Endothelial cell of umbilical vein (primary cell): ENCODE measurements around the gene ELAC1. TPM values are rescaled to one million over a fixed set of nuclear protein-coding genes. Genes with fewer than 3 reads are reported as not detected.

ENCODE experiments used
- BruUV-seq: library from RNA; stranded (reverse); fragments of 400-500 nt; replicated peaks from 2 replicates; lab custom pipeline; 2021; lab: Mats Ljungman, UMichigan
- CTCF ChIA-PET: fragments of 300-600, 350-600 bp; sonication (Branson Sonifier 250); formaldehyde crosslinking; loops from one replicate; lab custom pipeline; 2021; ENCODE audit warnings: antibody characterized with exemption, inconsistent platforms; lab: Charles Lee
- POLR2A ChIA-PET: fragments of 300-600, 350-600 bp; sonication (Branson Sonifier 250); formaldehyde crosslinking; loops from one replicate; lab custom pipeline; 2021; ENCODE audit warnings: antibody characterized with exemption, inconsistent platforms; lab: Charles Lee
- DNase-seq: peaks from one replicate; pipeline ENCODE4 v3.0.0-alpha.2; 2011; ENCODE audit warnings: low read depth, low spot score
- FAIRE-seq: peaks from 2 replicates; lab custom pipeline; 2011; peaks lifted over from hg19 to GRCh38; lab: Jason Lieb, UNC
- H2AFZ ChIP-seq: 2 replicates; pipeline ENCODE4 v1.6.0; 2012; ENCODE audit warnings: low read depth, low read length, control low read depth, inconsistent platforms
- H3K27ac ChIP-seq: 2 replicates; pipeline ENCODE4 v1.5.1; 2011; ENCODE audit warnings: low read depth, mild to moderate bottlenecking, control low read depth, low read length, moderate library complexity; ENCODE audit not compliant: insufficient read depth
- H3K27me3 ChIP-seq, 2 experiments: 2 replicates each; pipeline versions ENCODE4 v1.6.0 to v1.6.1; 2011; ENCODE audit warnings: low read length in 2 of 2, mixed read lengths in 1 of 2; ENCODE audit not compliant: control insufficient read depth in 2 of 2, insufficient read depth in 2 of 2
- H3K36me3 ChIP-seq, 2 experiments: 2 replicates in 1 of 2; 3 replicates in 1 of 2; pipeline ENCODE4 v1.5.1; 2011; ENCODE audit warnings: low read length in 2 of 2, mild to moderate bottlenecking in 1 of 2, moderate library complexity in 1 of 2; ENCODE audit not compliant: control insufficient read depth in 2 of 2, insufficient read depth in 2 of 2; ENCODE audit errors: extremely low read depth in 1 of 2
- H3K4me1 ChIP-seq: 3 replicates; pipeline ENCODE4 v1.5.1; 2011; ENCODE audit warnings: mild to moderate bottlenecking, low read length; ENCODE audit not compliant: control insufficient read depth, insufficient read depth; ENCODE audit errors: extremely low read depth
- H3K4me2 ChIP-seq: 2 replicates; pipeline ENCODE4 v1.6.1; 2011; ENCODE audit warnings: low read length, control low read depth, mixed read lengths; ENCODE audit not compliant: insufficient read depth
- H3K4me3 ChIP-seq, 3 experiments: fragments of 200-600 bp in 1 of 3; sonication (generic), shearing (Covaris generic) in 1 of 3; replicated peaks in 1 of 3; 2 replicates each; pipeline ENCODE4 v1.5.1; 2011 to 2016; ENCODE audit warnings: control low read depth in 3 of 3, low read length in 3 of 3, mild to moderate bottlenecking in 2 of 3, inconsistent platforms in 1 of 3, low read depth in 1 of 3, moderate library complexity in 1 of 3; ENCODE audit not compliant: insufficient read depth in 1 of 3
- H3K79me2 ChIP-seq: 2 replicates; pipeline ENCODE4 v1.6.0; 2012; ENCODE audit warnings: low read length, inconsistent platforms; ENCODE audit not compliant: control insufficient read depth, insufficient read depth
- H3K9ac ChIP-seq: replicated peaks from 2 replicates; pipeline ENCODE3; 2011; ENCODE audit warnings: low read length, control low read depth; ENCODE audit not compliant: insufficient read depth; ENCODE audit errors: extremely low read depth
- H3K9me1 ChIP-seq: replicated peaks from 3 replicates; pipeline ENCODE4 v1.6.0; 2011; ENCODE audit warnings: mild to moderate bottlenecking, low read length; ENCODE audit not compliant: control insufficient read depth, insufficient read depth; ENCODE audit errors: extremely low read depth
- H3K9me3 ChIP-seq: replicated peaks from 2 replicates; pipeline ENCODE4 v1.5.1; 2012; ENCODE audit warnings: low read length, inconsistent platforms; ENCODE audit not compliant: control insufficient read depth, insufficient read depth
- H4K20me1 ChIP-seq: replicated peaks from 2 replicates; pipeline ENCODE3; 2011; ENCODE audit warnings: mild to moderate bottlenecking, low read length; ENCODE audit not compliant: control insufficient read depth, insufficient read depth; ENCODE audit errors: extremely low read depth
- CTCF ChIP-seq, 2 donors: IDR thresholded peaks; 1 replicate in 1 of 2; 2 replicates in 1 of 2; pipeline ENCODE4 v1.5.1; 2011; ENCODE audit warnings: low read length in 2 of 2, mild to moderate bottlenecking in 2 of 2, moderate library complexity in 2 of 2, control low read depth in 1 of 2, inconsistent platforms in 1 of 2, low read depth in 1 of 2; ENCODE audit not compliant: insufficient read depth in 1 of 2; ENCODE audit errors: extremely low read depth in 1 of 2
- EZH2 ChIP-seq: IDR thresholded peaks from 2 replicates; pipeline ENCODE4 v1.6.1; 2012; ENCODE audit warnings: borderline replicate concordance, low read depth, mild to moderate bottlenecking, moderate library complexity, low read length, inconsistent platforms; ENCODE audit not compliant: severe bottlenecking
- FOS ChIP-seq: IDR thresholded peaks from 2 replicates; pipeline ENCODE4 v1.6.1; 2011; ENCODE audit warnings: mild to moderate bottlenecking, low read length, moderate library complexity, borderline replicate concordance; ENCODE audit not compliant: insufficient read depth
- GATA2 ChIP-seq: IDR thresholded peaks from 2 replicates; pipeline ENCODE4 v1.7.0; 2011; ENCODE audit warnings: low read depth, mild to moderate bottlenecking, moderate library complexity, mixed read lengths, low read length; ENCODE audit not compliant: insufficient read length, insufficient read depth
- JUN ChIP-seq: IDR thresholded peaks from 2 replicates; pipeline ENCODE4 v1.6.1; 2011; ENCODE audit warnings: borderline replicate concordance, low read depth; ENCODE audit not compliant: insufficient read length, insufficient read depth
- MAX ChIP-seq: IDR thresholded peaks from 2 replicates; pipeline ENCODE4 v1.6.1; 2011; ENCODE audit not compliant: insufficient read depth, insufficient read length
- MYC ChIP-seq: IDR thresholded peaks from one replicate; pipeline ENCODE4 v1.6.1; 2011; ENCODE audit warnings: mild to moderate bottlenecking, low read depth, low read length
- POLR2AphosphoS5 ChIP-seq: IDR thresholded peaks from 2 replicates; pipeline ENCODE4 v1.6.1; 2012; ENCODE audit warnings: low read depth, mild to moderate bottlenecking, control low read depth, low read length, moderate library complexity; ENCODE audit not compliant: insufficient read depth
- dilution Hi-C: fragments of 300-500 bp; cut with MboI; formaldehyde crosslinking; loops from one replicate; pipeline ENCODE4 v1.15.0; 2019; ENCODE audit warnings: low sequenced_read_pairs; ENCODE audit not compliant: extremely low pct_ligation_motif_present
- intact Hi-C: fragments of 100-400 bp; cut with micrococcal nuclease; formaldehyde crosslinking; loops from one replicate; pipeline ENCODE4 v1.10.0; 2022
- polyA plus RNA-seq, 4 experiments: library from polyadenylated mRNA; depleted of rRNA in 3 of 4; stranded (reverse) in 3 of 4; unstranded in 1 of 4; fragments of >200 nt; gene quantifications; 2 replicates each; pipeline versions ENCODE4 v1.2.1 to v1.2.3, GENCODE V29; 2011 to 2012; ENCODE audit warnings: missing spikeins in 1 of 4
- total RNA-seq: library from RNA; stranded (reverse); gene quantifications from 2 replicates; pipeline ENCODE4 v1.2.3, GENCODE V29; 2021

Gene ELAC1
- total and polyA plus RNA-seq, 2 donors (not counting 3 experiments of a cell fraction or from before 2014, with no cell fraction given) = 3.6 to 7.6 TPM

- DNase-seq = no peak
- dilution Hi-C loops = no loop called here
- BruUV-seq = no TSS peak
- CTCF ChIA-PET = no interaction called here
- no peak for FAIRE-seq
- no peak overlapping the region for H3K27ac ChIP-seq
- no peak overlapping the region for H3K4me3 ChIP-seq
- H3K36me3 ChIP-seq = no peaks in the 10 kb centered on the region
- intact Hi-C loops = no loop called here
- POLR2A ChIA-PET = no interaction called here
- TF ChIP-seq MYC = no peak
- TF ChIP-seq GATA2 = no peak
- TF ChIP-seq MAX = no peak
- no peak for TF ChIP-seq POLR2AphosphoS5
- no peak for TF ChIP-seq EZH2
- TF ChIP-seq FOS = no peak
- no peak overlapping the region for H2AFZ ChIP-seq
- H4K20me1 ChIP-seq = no peaks in the 10 kb centered on the region
- H3K27me3 ChIP-seq = no peaks in the 10 kb centered on the region
- no peak overlapping the region for H3K9ac ChIP-seq
- H3K9me1 ChIP-seq = no peaks in the 10 kb centered on the region
- no peaks in the 10 kb centered on the region for H3K9me3 ChIP-seq
- H3K4me2 ChIP-seq = no peak overlapping the region
- no peaks in the 10 kb centered on the region for H3K4me1 ChIP-seq
- H3K79me2 ChIP-seq = no peaks in the 10 kb centered on the region
Observed at GRCh38 chr18:51013259-51013658, 45.4 kb downstream of the ELAC1 start.

GRCh38 chr18:51017140-51017879 lies 49.5 kb downstream of the ELAC1 start:
- intact Hi-C loops (no loop called here), dilution Hi-C loops (no loop called here)
- DNase-seq (no peak), FAIRE-seq (no peak)
- POLR2A ChIA-PET = no interaction called here
- H3K9me1 ChIP-seq = no peaks in the 10 kb centered on the region
- no peak overlapping the region for H2AFZ ChIP-seq
- no peak overlapping the region for H3K27ac ChIP-seq
- peaks cover 1% of the 10 kb centered on the region for H4K20me1 ChIP-seq
- CTCF ChIA-PET = interaction anchor here (1.7 kb wide), 1 partner anchor 34 kb away, joined by 6 read pairs; no protein-coding TSS in a partner anchor
- H3K36me3 ChIP-seq = no peaks in the 10 kb centered on the region
- no peak overlapping the region for H3K4me3 ChIP-seq
- no peaks in the 10 kb centered on the region for H3K79me2 ChIP-seq
- no TSS peak for BruUV-seq
- no peak overlapping the region for H3K9ac ChIP-seq
- no peaks in the 10 kb centered on the region for H3K4me1 ChIP-seq
- no peaks in the 10 kb centered on the region for H3K27me3 ChIP-seq
- no peaks in the 10 kb centered on the region for H3K9me3 ChIP-seq
- no peak overlapping the region for H3K4me2 ChIP-seq
- TF ChIP-seq MAX (no peak), GATA2 (no peak), FOS (no peak), CTCF (IDR thresholded peaks at IDR 0.05; ENCODE audit: extremely low read depth in 1 of 2, insufficient read depth in 1 of 2, low read depth in 1 of 2, low read length in 2 of 2) (no peak), EZH2 (no peak), JUN (no peak)
